DND-41 (cell line): ENCODE results near the gene COL9A3.

Experiments used
- EZH2 ChIP-seq: IDR thresholded peaks from 3 replicates; pipeline ENCODE4 v1.6.1; 2012; ENCODE audit warnings: borderline replicate concordance, low read depth, mild to moderate bottlenecking, moderate library complexity, low read length, inconsistent platforms; ENCODE audit not compliant: severe bottlenecking
- TF ChIP-seq, protein P1 (sequence below): IDR thresholded peaks from 2 replicates; pipeline ENCODE4 v1.5.1; 2012; ENCODE audit warnings: borderline replicate concordance, low read length, moderate library complexity, mild to moderate bottlenecking; ENCODE audit not compliant: poor library complexity, severe bottlenecking; ENCODE audit errors: extremely low read depth

DNA sequence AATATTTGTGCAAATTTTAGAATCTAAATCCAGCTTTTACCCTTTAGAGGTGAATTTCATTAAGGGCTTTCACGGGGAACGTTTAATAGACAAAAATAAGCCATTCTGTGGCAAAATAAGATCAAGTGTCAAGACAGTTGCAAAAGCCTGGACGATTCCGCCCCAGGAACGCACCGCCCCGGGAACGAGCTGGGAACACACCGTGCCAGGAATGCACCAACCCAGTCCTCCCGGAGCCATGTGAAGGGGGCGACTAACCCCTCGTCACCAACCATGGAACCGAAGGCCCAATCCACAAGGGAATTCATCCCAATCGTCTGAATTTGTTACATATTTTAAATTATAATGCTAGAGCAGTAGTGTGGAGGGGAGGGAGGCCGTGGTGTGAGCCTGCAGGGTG lies 65.6 kb downstream of the COL9A3 start:
- TF ChIP-seq, protein P1, sequence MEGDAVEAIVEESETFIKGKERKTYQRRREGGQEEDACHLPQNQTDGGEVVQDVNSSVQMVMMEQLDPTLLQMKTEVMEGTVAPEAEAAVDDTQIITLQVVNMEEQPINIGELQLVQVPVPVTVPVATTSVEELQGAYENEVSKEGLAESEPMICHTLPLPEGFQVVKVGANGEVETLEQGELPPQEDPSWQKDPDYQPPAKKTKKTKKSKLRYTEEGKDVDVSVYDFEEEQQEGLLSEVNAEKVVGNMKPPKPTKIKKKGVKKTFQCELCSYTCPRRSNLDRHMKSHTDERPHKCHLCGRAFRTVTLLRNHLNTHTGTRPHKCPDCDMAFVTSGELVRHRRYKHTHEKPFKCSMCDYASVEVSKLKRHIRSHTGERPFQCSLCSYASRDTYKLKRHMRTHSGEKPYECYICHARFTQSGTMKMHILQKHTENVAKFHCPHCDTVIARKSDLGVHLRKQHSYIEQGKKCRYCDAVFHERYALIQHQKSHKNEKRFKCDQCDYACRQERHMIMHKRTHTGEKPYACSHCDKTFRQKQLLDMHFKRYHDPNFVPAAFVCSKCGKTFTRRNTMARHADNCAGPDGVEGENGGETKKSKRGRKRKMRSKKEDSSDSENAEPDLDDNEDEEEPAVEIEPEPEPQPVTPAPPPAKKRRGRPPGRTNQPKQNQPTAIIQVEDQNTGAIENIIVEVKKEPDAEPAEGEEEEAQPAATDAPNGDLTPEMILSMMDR: no peak
- TF ChIP-seq EZH2: no peak
